Measurements from ENCODE around the gene MYH11. TPM values are rescaled to one million over a fixed set of nuclear protein-coding genes. Genes with fewer than 3 reads are reported as not detected.

Gene MYH11
- total RNA-seq, 1 experiment from 2014 or later = not detected

GRCh38 chr16:15708096-15708495 lies 148.7 kb downstream of the MYH11 start:
- H3K9me3 ChIP-seq (ENCODE audit: low read depth, low read length, poor library complexity, severe bottlenecking) = no peaks in the 10 kb centered on the region
- H3K27ac ChIP-seq (ENCODE audit: low read depth, low read length, poor library complexity, severe bottlenecking) = no peak overlapping the region
- H3K4me3 ChIP-seq (ENCODE audit: low read depth, low read length, poor library complexity, severe bottlenecking) = no peak overlapping the region
- ChIA-PET POLR2A (ENCODE audit: low non-redundant PET) (no interaction called here), CTCF (no interaction called here)
- no peaks in the 10 kb centered on the region for H3K36me3 ChIP-seq (ENCODE audit: insufficient read depth, low read length, poor library complexity, severe bottlenecking)
- H3K27me3 ChIP-seq (replicated peaks; ENCODE audit: insufficient read depth, low read depth, low read length, poor library complexity) = no peaks in the 10 kb centered on the region
- intact Hi-C loops (cut with micrococcal nuclease; ENCODE audit: unreplicated experiment) = no loop called here
- H3K4me1 ChIP-seq (ENCODE audit: insufficient read depth, low read length, poor library complexity, severe bottlenecking) = no peaks in the 10 kb centered on the region
- TF ChIP-seq, protein P1, sequence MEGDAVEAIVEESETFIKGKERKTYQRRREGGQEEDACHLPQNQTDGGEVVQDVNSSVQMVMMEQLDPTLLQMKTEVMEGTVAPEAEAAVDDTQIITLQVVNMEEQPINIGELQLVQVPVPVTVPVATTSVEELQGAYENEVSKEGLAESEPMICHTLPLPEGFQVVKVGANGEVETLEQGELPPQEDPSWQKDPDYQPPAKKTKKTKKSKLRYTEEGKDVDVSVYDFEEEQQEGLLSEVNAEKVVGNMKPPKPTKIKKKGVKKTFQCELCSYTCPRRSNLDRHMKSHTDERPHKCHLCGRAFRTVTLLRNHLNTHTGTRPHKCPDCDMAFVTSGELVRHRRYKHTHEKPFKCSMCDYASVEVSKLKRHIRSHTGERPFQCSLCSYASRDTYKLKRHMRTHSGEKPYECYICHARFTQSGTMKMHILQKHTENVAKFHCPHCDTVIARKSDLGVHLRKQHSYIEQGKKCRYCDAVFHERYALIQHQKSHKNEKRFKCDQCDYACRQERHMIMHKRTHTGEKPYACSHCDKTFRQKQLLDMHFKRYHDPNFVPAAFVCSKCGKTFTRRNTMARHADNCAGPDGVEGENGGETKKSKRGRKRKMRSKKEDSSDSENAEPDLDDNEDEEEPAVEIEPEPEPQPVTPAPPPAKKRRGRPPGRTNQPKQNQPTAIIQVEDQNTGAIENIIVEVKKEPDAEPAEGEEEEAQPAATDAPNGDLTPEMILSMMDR (conservative IDR thresholded peaks at IDR 0.05; ENCODE audit: low read depth, low read length) = no peak
- no peak for TF ChIP-seq EZH2 (IDR thresholded peaks at IDR 0.05; ENCODE audit: borderline replicate concordance, low read depth, low read length, poor library complexity, severe bottlenecking)
- no peak for DNase-seq (ENCODE audit: low spot score)
- BruUV-seq (replicated peaks) = no TSS peak

DNA sequence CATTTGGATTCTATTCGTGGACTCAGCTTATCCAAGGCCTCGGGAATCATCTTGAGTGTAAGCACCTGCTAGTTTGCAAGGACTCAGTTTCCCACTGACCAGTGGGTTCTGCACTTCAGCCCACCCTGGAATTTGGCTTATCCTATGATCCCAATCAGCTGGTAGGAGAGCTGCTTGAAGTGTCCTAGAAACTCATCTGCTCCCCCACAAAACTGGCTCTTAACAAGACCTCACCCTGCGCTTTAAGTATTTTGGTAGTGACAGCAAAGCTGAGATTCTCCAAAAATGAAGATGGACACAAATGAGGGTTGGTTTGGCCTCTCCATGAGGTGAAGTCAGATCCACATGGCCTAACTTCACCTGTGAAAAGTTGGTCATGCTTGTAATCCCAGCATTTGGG lies 149.5 kb downstream of the MYH11 start:
- H3K27me3 ChIP-seq (replicated peaks; ENCODE audit: insufficient read depth, low read depth, low read length, poor library complexity) = no peaks in the 10 kb centered on the region
- no peaks in the 10 kb centered on the region for H3K36me3 ChIP-seq (ENCODE audit: insufficient read depth, low read length, poor library complexity, severe bottlenecking)
- H3K9me3 ChIP-seq (ENCODE audit: low read depth, low read length, poor library complexity, severe bottlenecking) = no peaks in the 10 kb centered on the region
- DNase-seq (ENCODE audit: low spot score) = no peak
- H3K4me3 ChIP-seq (ENCODE audit: low read depth, low read length, poor library complexity, severe bottlenecking) = no peak overlapping the region
- CTCF ChIA-PET = no interaction called here
- TF ChIP-seq EZH2 (IDR thresholded peaks at IDR 0.05; ENCODE audit: borderline replicate concordance, low read depth, low read length, poor library complexity, severe bottlenecking) = no peak
- TF ChIP-seq, protein P1 (conservative IDR thresholded peaks at IDR 0.05; ENCODE audit: low read depth, low read length) = no peak
- H3K4me1 ChIP-seq (ENCODE audit: insufficient read depth, low read length, poor library complexity, severe bottlenecking) = no peaks in the 10 kb centered on the region
- POLR2A ChIA-PET (ENCODE audit: low non-redundant PET) = no interaction called here
- BruUV-seq (replicated peaks) = no TSS peak
- H3K27ac ChIP-seq (ENCODE audit: low read depth, low read length, poor library complexity, severe bottlenecking) = no peak overlapping the region
- intact Hi-C loops (cut with micrococcal nuclease; ENCODE audit: unreplicated experiment) = no loop called here

DNA sequence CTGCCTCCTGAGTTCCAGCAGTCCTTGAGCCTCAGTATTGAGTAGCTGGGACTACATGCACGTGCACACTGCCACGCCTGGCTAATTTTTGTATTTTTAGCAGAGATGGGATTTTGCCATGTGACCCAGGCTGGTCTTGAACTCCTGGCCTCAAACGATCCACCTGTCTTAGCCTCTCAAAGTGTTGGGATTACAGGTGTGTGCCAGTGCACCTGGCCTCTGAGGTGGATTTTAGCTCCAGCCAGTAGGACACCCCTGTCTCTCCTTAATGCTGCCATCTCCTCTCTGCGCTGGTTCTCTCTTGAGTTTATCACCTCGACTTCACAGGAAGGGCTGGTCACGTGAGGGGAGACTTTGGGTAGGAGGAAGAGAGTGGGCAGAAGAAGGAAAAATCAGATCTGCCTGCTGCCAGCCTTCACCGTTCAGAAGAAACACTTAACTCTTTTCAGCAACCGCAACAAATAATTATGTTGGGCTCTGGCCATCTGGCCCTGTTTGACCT lies 151.7 kb downstream of the MYH11 start:
- no peak overlapping the region for H3K4me3 ChIP-seq (ENCODE audit: low read depth, low read length, poor library complexity, severe bottlenecking)
- intact Hi-C loops (cut with micrococcal nuclease; ENCODE audit: unreplicated experiment) = loop anchor here (2.0 kb wide), 1 partner anchor 278 kb away; no protein-coding TSS in a partner anchor
- no peak for DNase-seq (ENCODE audit: low spot score)
- POLR2A ChIA-PET (ENCODE audit: low non-redundant PET) = no interaction called here
- H3K9me3 ChIP-seq (ENCODE audit: low read depth, low read length, poor library complexity, severe bottlenecking) = no peaks in the 10 kb centered on the region
- H3K4me1 ChIP-seq (ENCODE audit: insufficient read depth, low read length, poor library complexity, severe bottlenecking) = no peaks in the 10 kb centered on the region
- TF ChIP-seq, protein P1 (conservative IDR thresholded peaks at IDR 0.05; ENCODE audit: low read depth, low read length) = no peak
- TF ChIP-seq EZH2 (IDR thresholded peaks at IDR 0.05; ENCODE audit: borderline replicate concordance, low read depth, low read length, poor library complexity, severe bottlenecking) = no peak
- no TSS peak for BruUV-seq (replicated peaks)
- no peaks in the 10 kb centered on the region for H3K27me3 ChIP-seq (replicated peaks; ENCODE audit: insufficient read depth, low read depth, low read length, poor library complexity)
- CTCF ChIA-PET = no interaction called here
- H3K27ac ChIP-seq (ENCODE audit: low read depth, low read length, poor library complexity, severe bottlenecking) = no peak overlapping the region
- H3K36me3 ChIP-seq (ENCODE audit: insufficient read depth, low read length, poor library complexity, severe bottlenecking) = peaks cover 20% of the 10 kb centered on the region

Measured in A673 (cell line).